Stimulated activated CD4-positive, alpha-beta T cell treated with anti-CD3 and anti-CD28 coated beads, TNF-alpha, amount 100 ng/mL, for 4 hours (primary cell): Measurements from ENCODE around the gene RBMS3.
"Not testable (repeated sequence)": the region's sequence is repeated elsewhere in the genome, so short reads cannot be mapped to it uniquely, and the experiment has no call there.

Source experiments
- DNase-seq, 3 experiments: peaks; one replicate each; pipeline ENCODE4 v3.0.0-alpha.2; 2020; ENCODE audit warnings: low read depth in 3 of 3

The RBMS3 gene

DNA sequence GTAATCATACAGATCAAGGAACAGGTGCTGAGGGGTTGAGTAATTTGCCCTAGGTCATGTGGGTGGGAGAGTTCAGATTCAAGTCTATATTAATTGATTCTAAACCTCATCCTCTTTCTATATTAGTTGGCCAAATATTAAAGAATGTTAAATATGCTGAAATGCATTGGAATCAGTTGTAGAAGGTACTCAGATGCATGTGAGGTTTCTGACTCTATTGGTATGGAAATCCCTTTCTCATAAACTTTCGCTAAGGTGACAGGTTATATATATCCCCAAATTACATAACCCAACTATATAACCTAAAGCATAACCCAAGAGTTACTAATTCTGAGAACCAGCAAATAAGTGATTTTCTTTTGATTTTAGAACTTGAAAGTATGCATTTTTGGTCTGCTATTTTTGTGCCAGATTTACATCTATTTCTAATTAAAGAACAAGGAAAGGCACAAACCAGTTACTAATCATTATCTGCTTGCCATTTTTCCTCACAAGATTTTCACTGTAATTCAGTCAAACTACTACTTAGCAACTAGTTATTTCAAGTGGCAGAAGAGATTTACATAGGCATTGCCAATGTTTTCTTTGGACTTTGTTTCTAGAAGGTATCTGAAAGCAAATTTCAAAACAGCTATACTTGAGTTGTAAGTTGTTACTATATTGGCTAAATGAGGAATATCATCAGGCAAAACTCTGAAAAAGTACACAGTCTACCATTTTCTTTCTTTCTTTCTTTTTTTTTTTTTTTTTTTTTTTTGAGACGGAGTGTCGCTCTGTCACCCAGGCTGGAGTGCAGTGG lies 201.3 kb downstream of the RBMS3 start:
- no peak for DNase-seq

DNA sequence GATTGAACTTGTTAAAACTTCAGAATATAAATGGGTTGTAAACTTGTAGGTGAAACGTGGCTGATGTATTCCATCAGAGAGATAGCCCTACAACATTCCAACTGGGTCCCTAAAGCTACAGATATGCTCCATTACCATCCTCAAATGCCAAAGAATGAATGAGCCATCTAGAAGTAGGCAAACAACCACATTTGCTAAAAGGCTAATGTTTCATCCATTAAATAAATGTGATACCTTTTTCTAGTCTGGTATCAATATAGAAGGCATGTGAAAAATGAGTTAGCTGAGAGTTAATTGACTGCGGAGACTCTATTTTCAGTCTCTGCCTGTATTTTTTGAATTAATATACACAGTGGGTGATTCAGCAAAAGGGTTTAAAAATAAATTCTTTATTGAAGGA lies 203.8 kb downstream of the RBMS3 start:
- no peak for DNase-seq

DNA sequence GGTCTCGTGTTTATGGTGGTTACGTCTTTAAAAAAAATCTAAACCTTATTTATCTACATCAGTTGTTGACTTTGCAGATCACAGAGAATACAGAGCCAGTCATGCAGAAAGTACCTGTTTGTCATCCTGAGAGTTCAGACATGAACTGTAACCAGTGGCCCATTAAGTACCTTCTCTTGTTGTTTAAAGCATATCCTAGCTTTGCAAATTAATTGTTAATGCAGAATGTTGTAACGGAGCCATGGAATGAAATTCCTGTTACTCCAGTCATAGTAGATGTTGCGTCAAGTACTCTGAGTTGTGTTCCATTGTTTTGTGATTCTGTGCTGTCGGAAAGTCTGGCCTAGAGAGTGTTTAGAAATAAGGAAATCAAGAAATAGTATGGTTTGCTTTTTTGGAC lies 205.2 kb downstream of the RBMS3 start:
- DNase-seq: no peak

DNA sequence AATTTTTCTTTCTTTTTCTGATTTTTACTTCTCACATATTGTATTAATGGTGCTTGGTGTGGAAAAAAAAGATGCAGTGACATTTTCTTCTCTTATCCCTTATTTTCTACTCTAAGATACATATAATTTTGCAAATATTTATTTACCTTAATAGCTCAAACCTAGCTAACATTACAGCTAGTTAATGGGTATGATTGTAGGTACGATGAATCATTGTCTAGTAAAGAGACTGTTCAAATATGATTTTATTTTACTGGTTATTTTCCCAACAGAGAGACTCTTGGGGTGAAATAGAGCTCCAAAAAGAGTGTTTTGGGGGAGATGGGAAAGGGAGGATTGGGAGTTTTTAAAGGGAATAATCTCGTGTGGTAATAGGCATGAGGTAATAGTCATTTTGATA lies 206.0 kb downstream of the RBMS3 start:
- no peak for DNase-seq

- DNase-seq: no peak
Observed at GRCh38 chr3:29488922-29489321, 208.1 kb downstream of the RBMS3 start.

GRCh38 chr3:29493109-29493508 lies 212.2 kb downstream of the RBMS3 start:
- no peak for DNase-seq

DNA sequence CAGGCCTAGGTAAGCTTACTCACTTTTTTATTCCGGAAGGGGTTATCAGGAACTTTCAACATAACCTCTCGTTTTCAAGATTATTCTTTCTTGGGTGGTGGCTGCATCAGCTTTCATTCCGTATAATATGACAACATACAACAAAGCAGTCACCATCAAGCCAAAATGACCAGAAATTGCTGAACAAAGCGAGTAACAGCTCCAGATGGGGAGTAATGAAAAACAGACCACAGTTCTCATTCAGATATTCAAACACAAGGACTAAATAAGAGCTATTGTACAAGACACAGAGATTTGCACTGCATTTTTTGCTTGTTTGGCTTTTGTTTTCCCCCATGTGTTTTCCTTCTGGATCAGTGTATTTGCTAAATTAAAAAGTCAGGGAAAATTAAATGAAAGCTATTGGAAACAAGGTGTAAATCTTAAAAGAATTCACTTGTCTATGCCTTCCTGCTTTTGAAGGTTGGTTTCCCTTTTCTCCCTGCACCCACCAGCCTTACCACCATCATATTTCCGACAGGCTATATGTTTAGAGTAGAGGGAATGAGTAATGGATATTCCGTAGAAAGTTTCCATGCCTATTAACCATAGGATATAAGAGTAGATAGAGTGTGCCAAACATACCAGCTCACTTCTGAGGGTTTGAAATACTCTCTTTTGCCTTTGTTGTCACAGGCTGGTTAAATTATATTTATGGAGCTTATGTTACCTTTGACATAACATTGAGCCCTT lies 213.6 kb downstream of the RBMS3 start:
- DNase-seq: no peak

- no peak for DNase-seq
Observed at GRCh38 chr3:29497282-29497681, 216.4 kb downstream of the RBMS3 start.

GRCh38 chr3:29502771-29503170 lies 221.9 kb downstream of the RBMS3 start:
- DNase-seq: no peak

DNA sequence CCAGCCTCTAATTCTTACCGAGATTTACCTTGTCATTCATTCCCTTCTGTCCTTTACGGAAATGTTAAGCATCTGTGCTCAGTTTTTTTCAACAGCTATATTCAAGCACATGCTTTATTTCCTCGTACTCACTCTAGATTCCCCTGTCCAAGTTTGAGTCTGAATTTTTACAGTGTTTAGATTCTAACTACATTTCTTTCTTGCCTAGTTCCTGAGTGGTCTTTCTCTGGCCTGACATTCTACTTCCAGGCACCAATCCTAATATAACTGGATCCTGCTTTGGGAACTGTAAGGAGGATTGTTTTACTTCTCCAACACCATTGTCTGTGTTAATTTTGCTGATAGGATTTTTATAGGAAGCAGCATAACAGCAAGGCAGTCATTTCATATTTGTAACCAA lies 222.4 kb downstream of the RBMS3 start:
- DNase-seq: no peak

DNA sequence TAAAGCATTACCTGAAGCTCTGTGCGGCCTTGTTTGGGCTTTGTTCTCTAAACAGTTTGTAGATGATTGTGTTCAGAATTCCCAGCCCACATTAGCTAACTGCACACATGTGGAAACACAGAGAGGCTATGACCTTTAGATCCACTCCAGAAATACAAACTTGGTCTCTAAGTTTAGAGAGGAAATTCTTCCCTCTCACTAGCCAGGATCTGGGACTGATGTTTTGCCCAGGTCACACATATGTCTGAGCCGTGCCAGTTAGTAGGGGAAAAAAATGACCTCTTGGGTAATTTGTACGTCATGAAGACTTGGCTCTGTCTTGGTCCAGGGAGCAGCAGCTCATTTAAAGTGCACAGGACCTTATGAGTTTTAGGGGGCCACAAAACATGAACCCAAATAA lies 223.1 kb downstream of the RBMS3 start:
- DNase-seq: no peak

DNA sequence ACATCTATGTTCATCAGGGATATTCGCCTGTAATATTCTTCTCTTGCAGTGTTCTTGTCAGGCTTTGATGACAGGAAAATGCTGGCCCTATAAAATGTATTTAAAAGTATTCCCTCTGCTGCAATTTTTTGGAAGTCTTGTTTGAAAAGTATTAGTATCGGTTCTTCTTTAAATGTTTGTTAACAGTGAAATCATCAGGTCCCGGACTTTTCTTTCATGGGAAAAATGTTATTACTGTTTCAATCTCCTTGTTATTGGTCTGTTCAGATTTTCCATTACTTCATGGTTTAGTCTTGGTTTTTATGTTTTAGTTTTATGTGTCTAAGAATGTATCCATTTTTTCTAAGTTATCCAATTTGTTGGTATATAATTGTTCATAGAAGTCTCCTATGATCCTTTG lies 225.6 kb downstream of the RBMS3 start:
- DNase-seq: no peak

- no peak for DNase-seq
Observed at GRCh38 chr3:29511701-29512100, 230.8 kb downstream of the RBMS3 start.

GRCh38 chr3:29512641-29513040 lies 231.8 kb downstream of the RBMS3 start:
- DNase-seq: no peak

- DNase-seq: no peak
Observed at GRCh38 chr3:29513236-29513635, 232.4 kb downstream of the RBMS3 start.

- DNase-seq: no peak
Observed at GRCh38 chr3:29514170-29514569, 233.3 kb downstream of the RBMS3 start.

DNA sequence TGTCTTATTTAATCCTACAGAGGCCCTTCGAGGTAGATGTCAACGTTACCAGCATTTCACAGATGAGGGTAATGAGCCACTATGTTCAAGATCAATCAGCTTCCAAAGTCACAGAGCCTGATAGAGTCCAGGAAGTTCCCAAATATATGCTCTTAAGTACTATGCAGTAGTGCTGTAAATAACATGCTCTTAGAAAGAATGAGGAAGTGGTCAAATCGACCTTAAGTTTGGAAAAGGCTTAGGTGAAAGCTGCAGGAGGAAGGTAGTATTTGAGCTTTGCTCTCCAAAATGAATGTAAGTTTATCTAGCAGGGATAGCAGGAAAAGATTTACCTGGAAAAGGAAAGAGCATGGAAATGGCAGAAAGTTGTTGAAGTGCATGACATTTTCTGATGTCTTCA lies 234.0 kb downstream of the RBMS3 start:
- DNase-seq: no peak

GRCh38 chr3:29515451-29515850 lies 234.6 kb downstream of the RBMS3 start:
- DNase-seq: no peak

GRCh38 chr3:29516164-29516563 lies 235.3 kb downstream of the RBMS3 start:
- DNase-seq: no peak

DNA sequence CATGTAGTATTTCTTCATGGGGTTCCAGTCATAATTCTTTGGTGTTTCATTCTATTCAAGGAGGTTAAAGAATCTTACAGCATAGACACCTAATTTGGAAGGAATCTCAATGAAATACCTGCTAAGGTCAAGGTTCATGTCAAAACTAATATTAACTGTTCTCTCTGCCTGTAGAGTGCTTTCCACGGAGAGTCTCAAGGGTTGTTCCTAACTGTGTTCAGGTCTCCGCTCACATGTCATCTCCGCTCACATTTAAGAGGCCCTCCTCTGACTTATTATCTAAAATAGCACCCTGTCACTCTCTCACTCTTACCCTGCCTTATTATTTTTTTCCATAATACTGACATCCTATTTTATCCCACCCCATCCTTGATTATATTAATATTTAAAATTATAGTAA lies 239.9 kb downstream of the RBMS3 start:
- no peak for DNase-seq

- DNase-seq: no peak
Observed at GRCh38 chr3:29521293-29521692, 240.4 kb downstream of the RBMS3 start.

DNA sequence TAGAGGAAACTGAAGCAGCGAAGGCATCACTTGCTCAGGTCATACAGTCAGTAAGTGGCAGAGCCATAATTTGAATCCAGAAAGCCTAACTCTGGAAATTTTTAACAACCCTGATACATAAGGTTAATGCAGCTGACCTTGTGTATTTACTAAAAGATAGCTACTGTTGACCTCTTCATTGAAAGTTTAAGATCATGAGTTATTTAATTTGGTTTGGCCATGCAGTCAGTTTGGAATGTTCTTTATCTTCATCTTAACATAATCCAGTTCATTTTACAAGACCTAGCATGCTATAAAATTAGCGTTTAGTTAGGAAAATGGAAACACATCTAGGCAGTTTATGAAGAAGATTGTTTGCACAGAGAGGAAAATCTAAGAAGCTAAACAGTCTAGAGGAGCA lies 240.9 kb downstream of the RBMS3 start:
- DNase-seq: no peak

DNA sequence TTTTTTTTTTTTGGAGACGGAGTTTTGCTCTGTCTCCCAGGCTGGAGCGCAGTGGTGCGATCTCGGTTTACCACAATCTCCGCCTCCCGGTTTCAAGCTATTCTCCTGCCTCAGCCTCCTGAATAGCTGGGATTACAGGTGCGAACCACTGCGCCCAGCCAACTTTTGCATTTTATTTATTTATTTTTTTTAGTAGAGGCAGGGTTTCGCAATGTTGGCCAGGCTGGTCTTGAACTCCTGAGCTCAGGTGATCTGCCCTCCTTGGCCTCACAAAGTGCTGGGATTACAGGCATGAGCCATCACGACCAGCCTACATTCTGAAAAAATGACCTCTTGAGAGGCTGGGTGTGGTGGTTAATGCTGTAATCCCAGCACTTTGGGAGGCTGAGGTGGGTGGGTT lies 243.6 kb downstream of the RBMS3 start:
- DNase-seq: not testable (repeated sequence)
